ENCODE measurements around the gene FUT1. TPM values are rescaled to one million over a fixed set of nuclear protein-coding genes. Genes with fewer than 3 reads are reported as not detected.
"Not testable (repeated sequence)": the region's sequence is repeated elsewhere in the genome, so short reads cannot be mapped to it uniquely, and the experiment has no call there.

The FUT1 gene
- total RNA-seq, 1 experiment from 2014 or later: not detected

GRCh38 chr19:48779636-48780035 is 27.2 kb upstream of the FUT1 start:
- Histone ChIP-seq H3K9me3 (replicated peaks) (no peaks in the 10 kb centered on the region), H3K27me3 (peaks cover 3% of the 10 kb centered on the region; the same call in 1 of the 2 replicates), H3K27ac (no peak overlapping the region), H3K4me1 (0 out of 2 replicates have a peak, but pooled peaks cover 8% of the 10 kb centered on the region), H3K36me3 (no peaks in the 10 kb centered on the region), H3K4me3 (no peak overlapping the region)
- no peak for DNase-seq

GRCh38 chr19:48777720-48778119 is 25.3 kb upstream of the FUT1 start:
- H3K4me1 ChIP-seq: 0 out of 2 replicates have a peak, but pooled peaks cover 8% of the 10 kb centered on the region
- DNase-seq: no peak
- no peak overlapping the region for H3K27ac ChIP-seq
- H3K9me3 ChIP-seq (replicated peaks): no peaks in the 10 kb centered on the region
- H3K4me3 ChIP-seq: no peak overlapping the region
- no peaks in the 10 kb centered on the region for H3K27me3 ChIP-seq
- H3K36me3 ChIP-seq: no peaks in the 10 kb centered on the region

GRCh38 chr19:48777139-48777538 is 24.7 kb upstream of the FUT1 start:
- H3K9me3 ChIP-seq (replicated peaks): no peaks in the 10 kb centered on the region
- H3K4me3 ChIP-seq: no peak overlapping the region
- no peak overlapping the region for H3K27ac ChIP-seq
- no peak for DNase-seq
- 0 out of 2 replicates have a peak, but pooled peaks cover 8% of the 10 kb centered on the region for H3K4me1 ChIP-seq
- no peaks in the 10 kb centered on the region for H3K27me3 ChIP-seq
- H3K36me3 ChIP-seq: no peaks in the 10 kb centered on the region

GRCh38 chr19:48772503-48772953 is 20.1 kb upstream of the FUT1 start:
- peaks cover 16% of the 10 kb centered on the region for H3K4me1 ChIP-seq
- H3K4me3 ChIP-seq: no peak overlapping the region
- no peak overlapping the region for H3K27ac ChIP-seq
- H3K9me3 ChIP-seq (replicated peaks): no peaks in the 10 kb centered on the region
- DNase-seq: no peak
- no peaks in the 10 kb centered on the region for H3K36me3 ChIP-seq
- H3K27me3 ChIP-seq: peaks cover 5% of the 10 kb centered on the region; the same call in 1 of the 2 replicates

GRCh38 chr19:48770734-48771472 is 18.5 kb upstream of the FUT1 start:
- peak overlapping the region; percentile 41 for H3K4me3 ChIP-seq
- H3K27ac ChIP-seq: peak overlapping the region; percentile 21
- peaks cover 5% of the 10 kb centered on the region; the same call in 1 of the 2 replicates for H3K27me3 ChIP-seq
- no peaks in the 10 kb centered on the region for H3K36me3 ChIP-seq
- no peaks in the 10 kb centered on the region for H3K9me3 ChIP-seq (replicated peaks)
- DNase-seq: peak; percentile 38 to 62
- peaks cover 16% of the 10 kb centered on the region for H3K4me1 ChIP-seq

- H3K4me3 ChIP-seq: no peak overlapping the region
- no peaks in the 10 kb centered on the region for H3K36me3 ChIP-seq
- peak overlapping the region; percentile 21; the same call in 1 of the 2 replicates for H3K27ac ChIP-seq
- no peak for DNase-seq
- no peaks in the 10 kb centered on the region for H3K9me3 ChIP-seq (replicated peaks)
- peaks cover 16% of the 10 kb centered on the region for H3K4me1 ChIP-seq
- peaks cover 5% of the 10 kb centered on the region; the same call in 1 of the 2 replicates for H3K27me3 ChIP-seq
Observed at GRCh38 chr19:48770266-48770665, 17.8 kb upstream of the FUT1 start.

- no peaks in the 10 kb centered on the region for H3K9me3 ChIP-seq (replicated peaks)
- no peak overlapping the region for H3K27ac ChIP-seq
- no peaks in the 10 kb centered on the region for H3K36me3 ChIP-seq
- H3K27me3 ChIP-seq: peaks cover 5% of the 10 kb centered on the region; the same call in 1 of the 2 replicates
- peak in 1 of 2 experiments; percentile 49 for DNase-seq
- peaks cover 16% of the 10 kb centered on the region for H3K4me1 ChIP-seq
- H3K4me3 ChIP-seq: no peak overlapping the region
Observed at GRCh38 chr19:48768994-48769713, 16.7 kb upstream of the FUT1 start.

- not testable (repeated sequence) for H3K9me3 ChIP-seq (replicated peaks); H3K36me3 ChIP-seq; DNase-seq; H3K4me3 ChIP-seq; H3K27me3 ChIP-seq; H3K27ac ChIP-seq
- H3K4me1 ChIP-seq: peaks cover 16% of the 10 kb centered on the region
Observed at GRCh38 chr19:48768171-48768753, 15.8 kb upstream of the FUT1 start.

GRCh38 chr19:48765816-48766215 is 13.4 kb upstream of the FUT1 start:
- DNase-seq; H3K4me3 ChIP-seq; H3K9me3 ChIP-seq (replicated peaks); H3K27me3 ChIP-seq; H3K27ac ChIP-seq; H3K36me3 ChIP-seq: not testable (repeated sequence)
- peaks cover 16% of the 10 kb centered on the region for H3K4me1 ChIP-seq

- no peaks in the 10 kb centered on the region for H3K9me3 ChIP-seq (replicated peaks)
- no peak for DNase-seq
- no peaks in the 10 kb centered on the region for H3K36me3 ChIP-seq
- H3K4me1 ChIP-seq: no peaks in the 10 kb centered on the region
- no peak overlapping the region for H3K4me3 ChIP-seq
- H3K27me3 ChIP-seq: no peaks in the 10 kb centered on the region
- H3K27ac ChIP-seq: no peak overlapping the region
Observed at GRCh38 chr19:48760504-48761205, 8.2 kb upstream of the FUT1 start.

- Histone ChIP-seq H3K4me1 (no peaks in the 10 kb centered on the region), H3K4me3 (no peak overlapping the region), H3K36me3 (no peaks in the 10 kb centered on the region), H3K9me3 (replicated peaks) (no peaks in the 10 kb centered on the region), H3K27ac (no peak overlapping the region), H3K27me3 (no peaks in the 10 kb centered on the region)
- DNase-seq: no peak
Observed at GRCh38 chr19:48757741-48758144, 5.3 kb upstream of the FUT1 start.

- Histone ChIP-seq H3K4me3 (no peak overlapping the region), H3K27ac (no peak overlapping the region), H3K9me3 (replicated peaks) (no peaks in the 10 kb centered on the region), H3K27me3 (no peaks in the 10 kb centered on the region), H3K4me1 (no peaks in the 10 kb centered on the region), H3K36me3 (no peaks in the 10 kb centered on the region)
- DNase-seq: no peak
Observed at GRCh38 chr19:48757089-48757675, 4.7 kb upstream of the FUT1 start.

GRCh38 chr19:48756686-48757085 is 4.2 kb upstream of the FUT1 start:
- no peak for DNase-seq
- H3K36me3 ChIP-seq: no peaks in the 10 kb centered on the region
- no peak overlapping the region for H3K27ac ChIP-seq
- no peaks in the 10 kb centered on the region for H3K27me3 ChIP-seq
- no peaks in the 10 kb centered on the region for H3K4me1 ChIP-seq
- no peak overlapping the region for H3K4me3 ChIP-seq
- no peaks in the 10 kb centered on the region for H3K9me3 ChIP-seq (replicated peaks)

- Histone ChIP-seq H3K36me3 (no peaks in the 10 kb centered on the region), H3K4me1 (no peaks in the 10 kb centered on the region), H3K4me3 (no peak overlapping the region), H3K27me3 (no peaks in the 10 kb centered on the region), H3K27ac (no peak overlapping the region), H3K9me3 (replicated peaks) (no peaks in the 10 kb centered on the region)
- no peak for DNase-seq
Observed at GRCh38 chr19:48756212-48756611, 3.8 kb upstream of the FUT1 start.
